AG04450 (cell line): ENCODE measurements around the gene DEUP1. TPM values are rescaled to one million over a fixed set of nuclear protein-coding genes. Genes with fewer than 3 reads are reported as not detected.

Experiments
- CTCF ChIA-PET: fragments of 300-600, 350-600 bp; formaldehyde crosslinking; extraction: SDS; loops from one replicate; lab custom pipeline; 2022; ENCODE audit warnings: antibody characterized with exemption, inconsistent platforms; lab: Charles Lee
- POLR2A ChIA-PET: fragments of 350-600 bp; formaldehyde crosslinking; extraction: SDS; loops from one replicate; lab custom pipeline; 2021; ENCODE audit warnings: antibody characterized with exemption, inconsistent platforms; lab: Yijun Ruan, JAX
- DNase-seq: peaks from one replicate; pipeline ENCODE4 v3.0.0-alpha.2; 2011; ENCODE audit warnings: low read depth, low spot score
- H3K27ac ChIP-seq: one replicate; pipeline ENCODE4 v1.5.1; 2012; ENCODE audit warnings: low read depth, low read length, control low read depth
- H3K27me3 ChIP-seq: one replicate; pipeline ENCODE4 v1.6.0; 2012; ENCODE audit warnings: low read length; ENCODE audit not compliant: control insufficient read depth, insufficient read depth
- H3K4me3 ChIP-seq: 2 replicates; pipeline ENCODE4 v1.5.1; 2011; ENCODE audit warnings: mild to moderate bottlenecking, low read depth, low read length, control low read depth
- H3K9me3 ChIP-seq: 2 replicates; pipeline ENCODE4 v1.5.1; 2012; ENCODE audit warnings: low read length; ENCODE audit not compliant: control insufficient read depth, insufficient read depth
- polyA plus RNA-seq: library from polyadenylated mRNA; depleted of rRNA; stranded (reverse); fragments of >200 nt; gene quantifications from 2 replicates; pipeline ENCODE4 v1.2.3, GENCODE V29; 2011
- TF ChIP-seq, protein P1 (sequence below): IDR thresholded peaks from 2 replicates; pipeline ENCODE4 v1.5.1; 2011; ENCODE audit warnings: low read depth, low read length, control low read depth, inconsistent platforms

The DEUP1 gene
- polyA plus RNA-seq, 1 experiment, result not detected

DNA sequence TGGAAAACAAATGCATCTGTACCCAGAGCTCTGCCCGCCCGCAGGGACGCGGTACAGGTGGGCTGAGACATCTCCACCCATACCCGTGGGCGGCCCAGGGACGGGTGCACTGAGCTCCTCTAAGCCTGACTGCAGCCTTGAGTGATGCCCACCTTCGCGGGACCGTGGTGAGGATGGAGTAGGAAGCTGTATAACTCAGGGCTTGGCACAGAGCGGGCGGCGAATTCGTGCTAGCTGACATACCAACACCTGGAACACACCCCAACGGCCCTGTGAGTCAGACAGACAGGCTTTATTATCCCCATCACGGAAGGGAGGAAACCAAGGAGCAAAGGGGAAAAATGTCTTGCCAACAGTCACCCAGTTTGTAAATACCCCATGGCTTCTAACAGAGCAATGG is 150.7 kb downstream of the DEUP1 start:
- ChIA-PET CTCF (no interaction called here), POLR2A (no interaction called here)
- no peak overlapping the region for H3K27ac ChIP-seq
- DNase-seq, result no peak
- H3K27me3 ChIP-seq, result no peaks in the 10 kb centered on the region
- TF ChIP-seq, protein P1, sequence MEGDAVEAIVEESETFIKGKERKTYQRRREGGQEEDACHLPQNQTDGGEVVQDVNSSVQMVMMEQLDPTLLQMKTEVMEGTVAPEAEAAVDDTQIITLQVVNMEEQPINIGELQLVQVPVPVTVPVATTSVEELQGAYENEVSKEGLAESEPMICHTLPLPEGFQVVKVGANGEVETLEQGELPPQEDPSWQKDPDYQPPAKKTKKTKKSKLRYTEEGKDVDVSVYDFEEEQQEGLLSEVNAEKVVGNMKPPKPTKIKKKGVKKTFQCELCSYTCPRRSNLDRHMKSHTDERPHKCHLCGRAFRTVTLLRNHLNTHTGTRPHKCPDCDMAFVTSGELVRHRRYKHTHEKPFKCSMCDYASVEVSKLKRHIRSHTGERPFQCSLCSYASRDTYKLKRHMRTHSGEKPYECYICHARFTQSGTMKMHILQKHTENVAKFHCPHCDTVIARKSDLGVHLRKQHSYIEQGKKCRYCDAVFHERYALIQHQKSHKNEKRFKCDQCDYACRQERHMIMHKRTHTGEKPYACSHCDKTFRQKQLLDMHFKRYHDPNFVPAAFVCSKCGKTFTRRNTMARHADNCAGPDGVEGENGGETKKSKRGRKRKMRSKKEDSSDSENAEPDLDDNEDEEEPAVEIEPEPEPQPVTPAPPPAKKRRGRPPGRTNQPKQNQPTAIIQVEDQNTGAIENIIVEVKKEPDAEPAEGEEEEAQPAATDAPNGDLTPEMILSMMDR, result no peak
- no peak overlapping the region for H3K4me3 ChIP-seq
- H3K9me3 ChIP-seq, result no peaks in the 10 kb centered on the region; the same call in 1 of the 2 replicates

DNA sequence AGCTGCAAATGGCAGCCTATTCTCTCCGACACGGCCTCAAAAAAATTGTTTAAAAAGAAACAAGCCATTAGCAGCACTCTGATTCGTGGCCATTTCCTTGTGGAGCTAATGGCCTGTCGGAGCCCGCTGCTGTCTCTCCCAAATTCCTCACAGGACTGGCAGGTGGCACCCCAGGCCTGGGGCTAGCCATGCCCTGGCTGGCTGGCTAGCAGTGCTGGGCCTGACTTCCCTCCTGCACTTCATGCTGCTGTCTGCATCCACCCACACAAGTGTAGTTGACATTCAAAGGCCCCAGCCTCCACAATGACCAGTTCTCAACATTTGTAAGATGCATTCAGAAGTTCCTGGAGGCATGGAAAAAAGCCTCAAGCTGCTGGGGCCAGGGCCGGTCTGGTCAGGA is 151.2 kb downstream of the DEUP1 start:
- DNase-seq, result no peak
- TF ChIP-seq, protein P1, result no peak
- ChIA-PET POLR2A (no interaction called here), CTCF (no interaction called here)
- Histone ChIP-seq H3K4me3 (no peak overlapping the region), H3K27me3 (no peaks in the 10 kb centered on the region), H3K9me3 (no peaks in the 10 kb centered on the region; the same call in 1 of the 2 replicates), H3K27ac (no peak overlapping the region)

- no peaks in the 10 kb centered on the region; the same call in 1 of the 2 replicates for H3K9me3 ChIP-seq
- TF ChIP-seq, protein P1, result no peak
- no peak overlapping the region for H3K27ac ChIP-seq
- CTCF ChIA-PET, result no interaction called here
- POLR2A ChIA-PET, result no interaction called here
- DNase-seq, result no peak
- no peak overlapping the region for H3K4me3 ChIP-seq
- no peaks in the 10 kb centered on the region for H3K27me3 ChIP-seq
Measured at GRCh38 chr11:93482556-93482955, 152.0 kb downstream of the DEUP1 start.

- ChIA-PET CTCF (interaction anchor here (1.0 kb wide), 1 partner anchor 57 kb away, joined by 3 read pairs; no protein-coding TSS in a partner anchor), POLR2A (no interaction called here)
Measured at GRCh38 chr11:93484716-93485115, 154.2 kb downstream of the DEUP1 start.

GRCh38 chr11:93485983-93486382 is 155.4 kb downstream of the DEUP1 start:
- CTCF ChIA-PET, result no interaction called here

More at GRCh38 chr11:93484716-93485115, 154.2 kb downstream of the DEUP1 start:
- Histone ChIP-seq H3K4me3 (no peak overlapping the region), H3K9me3 (no peaks in the 10 kb centered on the region; the same call in 1 of the 2 replicates), H3K27me3 (no peaks in the 10 kb centered on the region), H3K27ac (no peak overlapping the region)
- DNase-seq, result peak; percentile 34
- TF ChIP-seq, protein P1, result no peak

More at GRCh38 chr11:93485983-93486382, 155.4 kb downstream of the DEUP1 start:
- Histone ChIP-seq H3K4me3 (no peak overlapping the region), H3K9me3 (no peaks in the 10 kb centered on the region; the same call in 1 of the 2 replicates), H3K27ac (no peak overlapping the region), H3K27me3 (no peaks in the 10 kb centered on the region)
- TF ChIP-seq, protein P1, result no peak
- POLR2A ChIA-PET, result no interaction called here
- no peak for DNase-seq
